Measurements from ENCODE around the gene DENND1A. TPM values are rescaled to one million over a fixed set of nuclear protein-coding genes. Genes with fewer than 3 reads are reported as not detected.

Gene DENND1A
- total RNA-seq, 1 experiment from 2014 or later, result 23.5 TPM

DNA sequence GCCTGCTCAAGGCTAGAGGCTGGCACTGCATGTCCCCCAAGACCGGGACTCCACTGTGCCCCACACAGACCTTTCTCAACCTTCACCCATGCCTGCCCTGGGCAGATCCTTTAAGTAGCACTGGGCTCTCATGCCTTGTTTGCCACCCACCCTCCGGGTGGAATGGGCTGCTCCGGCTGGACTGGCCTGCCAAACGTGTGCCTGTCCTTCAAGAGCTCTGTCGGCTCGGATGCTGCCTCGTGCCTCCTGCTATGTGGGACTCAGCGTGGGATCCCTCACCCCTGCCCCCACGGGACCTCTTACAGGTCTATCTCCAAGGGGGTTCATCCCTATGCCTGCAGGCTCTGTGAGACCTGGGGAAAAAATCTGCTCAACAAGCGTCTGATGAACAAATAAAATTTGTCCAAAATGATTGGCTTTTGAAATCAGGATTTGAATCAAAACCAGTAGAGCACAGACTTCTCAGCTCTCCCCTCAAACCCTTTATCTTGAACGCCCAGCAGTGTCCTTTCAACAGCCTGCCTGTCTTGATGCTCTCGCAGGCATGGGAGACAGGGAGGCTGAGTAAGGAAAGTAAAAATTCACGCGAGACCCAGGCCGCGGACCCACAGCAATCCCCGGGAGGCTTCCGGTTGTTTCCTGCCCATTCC, 517.6 kb downstream of the DENND1A start:
- Mint-ChIP-seq H3K36me3 (no peaks in the 10 kb centered on the region), H3K9me3 (no peaks in the 10 kb centered on the region), H3K4me1 (peaks cover 16% of the 10 kb centered on the region), H3K27me3 (ENCODE audit: low read depth) (no peaks in the 10 kb centered on the region), H3K27ac (no peak overlapping the region), H3K4me3 (no peak overlapping the region)
- POLR2A ChIA-PET, result interaction anchor here (0.9 kb wide), 1 partner anchor 11 kb away, joined by 3 read pairs; no protein-coding TSS in a partner anchor
- CTCF ChIA-PET, result interaction anchor here (0.5 to 4.4 kb wide), 3 partner anchors 10 to 36 kb away, joined by 3 to 24 read pairs (median 5); no protein-coding TSS in a partner anchor
- TF ChIP-seq CREM (CRISPR knock-in tag; IDR thresholded peaks at IDR 0.05), result no peak
- TF ChIP-seq, protein P1, sequence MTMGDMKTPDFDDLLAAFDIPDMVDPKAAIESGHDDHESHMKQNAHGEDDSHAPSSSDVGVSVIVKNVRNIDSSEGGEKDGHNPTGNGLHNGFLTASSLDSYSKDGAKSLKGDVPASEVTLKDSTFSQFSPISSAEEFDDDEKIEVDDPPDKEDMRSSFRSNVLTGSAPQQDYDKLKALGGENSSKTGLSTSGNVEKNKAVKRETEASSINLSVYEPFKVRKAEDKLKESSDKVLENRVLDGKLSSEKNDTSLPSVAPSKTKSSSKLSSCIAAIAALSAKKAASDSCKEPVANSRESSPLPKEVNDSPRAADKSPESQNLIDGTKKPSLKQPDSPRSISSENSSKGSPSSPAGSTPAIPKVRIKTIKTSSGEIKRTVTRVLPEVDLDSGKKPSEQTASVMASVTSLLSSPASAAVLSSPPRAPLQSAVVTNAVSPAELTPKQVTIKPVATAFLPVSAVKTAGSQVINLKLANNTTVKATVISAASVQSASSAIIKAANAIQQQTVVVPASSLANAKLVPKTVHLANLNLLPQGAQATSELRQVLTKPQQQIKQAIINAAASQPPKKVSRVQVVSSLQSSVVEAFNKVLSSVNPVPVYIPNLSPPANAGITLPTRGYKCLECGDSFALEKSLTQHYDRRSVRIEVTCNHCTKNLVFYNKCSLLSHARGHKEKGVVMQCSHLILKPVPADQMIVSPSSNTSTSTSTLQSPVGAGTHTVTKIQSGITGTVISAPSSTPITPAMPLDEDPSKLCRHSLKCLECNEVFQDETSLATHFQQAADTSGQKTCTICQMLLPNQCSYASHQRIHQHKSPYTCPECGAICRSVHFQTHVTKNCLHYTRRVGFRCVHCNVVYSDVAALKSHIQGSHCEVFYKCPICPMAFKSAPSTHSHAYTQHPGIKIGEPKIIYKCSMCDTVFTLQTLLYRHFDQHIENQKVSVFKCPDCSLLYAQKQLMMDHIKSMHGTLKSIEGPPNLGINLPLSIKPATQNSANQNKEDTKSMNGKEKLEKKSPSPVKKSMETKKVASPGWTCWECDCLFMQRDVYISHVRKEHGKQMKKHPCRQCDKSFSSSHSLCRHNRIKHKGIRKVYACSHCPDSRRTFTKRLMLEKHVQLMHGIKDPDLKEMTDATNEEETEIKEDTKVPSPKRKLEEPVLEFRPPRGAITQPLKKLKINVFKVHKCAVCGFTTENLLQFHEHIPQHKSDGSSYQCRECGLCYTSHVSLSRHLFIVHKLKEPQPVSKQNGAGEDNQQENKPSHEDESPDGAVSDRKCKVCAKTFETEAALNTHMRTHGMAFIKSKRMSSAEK (CRISPR knock-in tag; IDR thresholded peaks at IDR 0.05; ENCODE audit: borderline replicate concordance), result no peak
- TF ChIP-seq RORB (CRISPR knock-in tag; IDR thresholded peaks at IDR 0.05), result no peak
- no peak for TF ChIP-seq GTF2I (CRISPR knock-in tag; conservative IDR thresholded peaks at IDR 0.05)
- no peak for TF ChIP-seq CBFB (CRISPR knock-in tag; IDR thresholded peaks at IDR 0.05; ENCODE audit: low read depth)
- no peak for TF ChIP-seq STAT6 (CRISPR knock-in tag; conservative IDR thresholded peaks at IDR 0.05; ENCODE audit: low read depth)
- TF ChIP-seq SOX15 (CRISPR knock-in tag; IDR thresholded peaks at IDR 0.05), result no peak
- TF ChIP-seq, protein P2, sequence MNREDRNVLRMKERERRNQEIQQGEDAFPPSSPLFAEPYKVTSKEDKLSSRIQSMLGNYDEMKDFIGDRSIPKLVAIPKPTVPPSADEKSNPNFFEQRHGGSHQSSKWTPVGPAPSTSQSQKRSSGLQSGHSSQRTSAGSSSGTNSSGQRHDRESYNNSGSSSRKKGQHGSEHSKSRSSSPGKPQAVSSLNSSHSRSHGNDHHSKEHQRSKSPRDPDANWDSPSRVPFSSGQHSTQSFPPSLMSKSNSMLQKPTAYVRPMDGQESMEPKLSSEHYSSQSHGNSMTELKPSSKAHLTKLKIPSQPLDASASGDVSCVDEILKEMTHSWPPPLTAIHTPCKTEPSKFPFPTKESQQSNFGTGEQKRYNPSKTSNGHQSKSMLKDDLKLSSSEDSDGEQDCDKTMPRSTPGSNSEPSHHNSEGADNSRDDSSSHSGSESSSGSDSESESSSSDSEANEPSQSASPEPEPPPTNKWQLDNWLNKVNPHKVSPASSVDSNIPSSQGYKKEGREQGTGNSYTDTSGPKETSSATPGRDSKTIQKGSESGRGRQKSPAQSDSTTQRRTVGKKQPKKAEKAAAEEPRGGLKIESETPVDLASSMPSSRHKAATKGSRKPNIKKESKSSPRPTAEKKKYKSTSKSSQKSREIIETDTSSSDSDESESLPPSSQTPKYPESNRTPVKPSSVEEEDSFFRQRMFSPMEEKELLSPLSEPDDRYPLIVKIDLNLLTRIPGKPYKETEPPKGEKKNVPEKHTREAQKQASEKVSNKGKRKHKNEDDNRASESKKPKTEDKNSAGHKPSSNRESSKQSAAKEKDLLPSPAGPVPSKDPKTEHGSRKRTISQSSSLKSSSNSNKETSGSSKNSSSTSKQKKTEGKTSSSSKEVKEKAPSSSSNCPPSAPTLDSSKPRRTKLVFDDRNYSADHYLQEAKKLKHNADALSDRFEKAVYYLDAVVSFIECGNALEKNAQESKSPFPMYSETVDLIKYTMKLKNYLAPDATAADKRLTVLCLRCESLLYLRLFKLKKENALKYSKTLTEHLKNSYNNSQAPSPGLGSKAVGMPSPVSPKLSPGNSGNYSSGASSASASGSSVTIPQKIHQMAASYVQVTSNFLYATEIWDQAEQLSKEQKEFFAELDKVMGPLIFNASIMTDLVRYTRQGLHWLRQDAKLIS (CRISPR knock-in tag; IDR thresholded peaks at IDR 0.05; ENCODE audit: borderline replicate concordance), result no peak
- TF ChIP-seq, protein P3, sequence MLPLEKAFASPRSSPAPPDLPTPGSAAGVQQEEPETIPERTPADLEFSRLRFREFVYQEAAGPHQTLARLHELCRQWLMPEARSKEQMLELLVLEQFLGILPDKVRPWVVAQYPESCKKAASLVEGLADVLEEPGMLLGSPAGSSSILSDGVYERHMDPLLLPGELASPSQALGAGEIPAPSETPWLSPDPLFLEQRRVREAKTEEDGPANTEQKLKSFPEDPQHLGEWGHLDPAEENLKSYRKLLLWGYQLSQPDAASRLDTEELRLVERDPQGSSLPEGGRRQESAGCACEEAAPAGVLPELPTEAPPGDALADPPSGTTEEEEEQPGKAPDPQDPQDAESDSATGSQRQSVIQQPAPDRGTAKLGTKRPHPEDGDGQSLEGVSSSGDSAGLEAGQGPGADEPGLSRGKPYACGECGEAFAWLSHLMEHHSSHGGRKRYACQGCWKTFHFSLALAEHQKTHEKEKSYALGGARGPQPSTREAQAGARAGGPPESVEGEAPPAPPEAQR (CRISPR knock-in tag; IDR thresholded peaks at IDR 0.05), result no peak
- no peak for TF ChIP-seq JUN (CRISPR knock-in tag; IDR thresholded peaks at IDR 0.05)
- TF ChIP-seq SMAD4 (CRISPR knock-in tag; IDR thresholded peaks at IDR 0.05), result no peak
- no peak for DNase-seq (ENCODE audit: low spot score)
- no peak for ATAC-seq

GRCh38 chr9:123411636-123412035, 518.3 kb downstream of the DENND1A start:
- CTCF ChIA-PET, result interaction anchor here (0.5 to 4.4 kb wide), 3 partner anchors 9 to 36 kb away, joined by 3 to 24 read pairs (median 5); no protein-coding TSS in a partner anchor
- no peak overlapping the region for H3K4me3 Mint-ChIP-seq
- DNase-seq (ENCODE audit: low spot score), result no peak
- H3K27ac Mint-ChIP-seq, result no peak overlapping the region
- ATAC-seq, result no peak
- H3K36me3 Mint-ChIP-seq, result no peaks in the 10 kb centered on the region
- no peaks in the 10 kb centered on the region for H3K27me3 Mint-ChIP-seq (ENCODE audit: low read depth)
- peaks cover 21% of the 10 kb centered on the region for H3K4me1 Mint-ChIP-seq
- POLR2A ChIA-PET, result interaction anchor here (0.9 kb wide), 1 partner anchor 11 kb away, joined by 3 read pairs; no protein-coding TSS in a partner anchor
- H3K9me3 Mint-ChIP-seq, result no peaks in the 10 kb centered on the region
- TF ChIP-seq ZMAT4 (CRISPR knock-in tag; IDR thresholded peaks at IDR 0.05) (no peak), TEAD4 (CRISPR knock-in tag; IDR thresholded peaks at IDR 0.05) (no peak), JAZF1 (CRISPR knock-in tag; IDR thresholded peaks at IDR 0.05) (no peak), NFATC4 (CRISPR knock-in tag; IDR thresholded peaks at IDR 0.05) (no peak)
- TF ChIP-seq, protein P4, sequence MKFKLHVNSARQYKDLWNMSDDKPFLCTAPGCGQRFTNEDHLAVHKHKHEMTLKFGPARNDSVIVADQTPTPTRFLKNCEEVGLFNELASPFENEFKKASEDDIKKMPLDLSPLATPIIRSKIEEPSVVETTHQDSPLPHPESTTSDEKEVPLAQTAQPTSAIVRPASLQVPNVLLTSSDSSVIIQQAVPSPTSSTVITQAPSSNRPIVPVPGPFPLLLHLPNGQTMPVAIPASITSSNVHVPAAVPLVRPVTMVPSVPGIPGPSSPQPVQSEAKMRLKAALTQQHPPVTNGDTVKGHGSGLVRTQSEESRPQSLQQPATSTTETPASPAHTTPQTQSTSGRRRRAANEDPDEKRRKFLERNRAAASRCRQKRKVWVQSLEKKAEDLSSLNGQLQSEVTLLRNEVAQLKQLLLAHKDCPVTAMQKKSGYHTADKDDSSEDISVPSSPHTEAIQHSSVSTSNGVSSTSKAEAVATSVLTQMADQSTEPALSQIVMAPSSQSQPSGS (CRISPR knock-in tag; IDR thresholded peaks at IDR 0.05; ENCODE audit: borderline replicate concordance, low read depth), result no peak
